ENCODE results near the gene CNTLN.

The CNTLN gene

GRCh38 chr9:17140418-17140817 lies 5.6 kb downstream of the CNTLN start:
- no peak for TF ChIP-seq TAF1 (IDR thresholded peaks at IDR 0.05; ENCODE audit: low read depth)
- TF ChIP-seq FOXM1 (IDR thresholded peaks at IDR 0.05; ENCODE audit: borderline replicate concordance, low read depth), result no peak
- TF ChIP-seq NFIC (IDR thresholded peaks at IDR 0.05), result no peak
- TF ChIP-seq MAX (IDR thresholded peaks at IDR 0.05), result no peak
- no peak for TF ChIP-seq YY1 (IDR thresholded peaks at IDR 0.05; ENCODE audit: low read depth)
- no peak for TF ChIP-seq CEBPB (IDR thresholded peaks at IDR 0.05)
- no peak for TF ChIP-seq TCF12 (IDR thresholded peaks at IDR 0.05; ENCODE audit: low read depth)
- TF ChIP-seq TEAD4 (IDR thresholded peaks at IDR 0.05), result no peak
- TF ChIP-seq REST (IDR thresholded peaks at IDR 0.05; ENCODE audit: low read depth), result no peak
- TF ChIP-seq EP300 (IDR thresholded peaks at IDR 0.05; ENCODE audit: borderline replicate concordance), result no peak
- no peak for TF ChIP-seq USF1 (IDR thresholded peaks at IDR 0.05)
- no peak for TF ChIP-seq RAD21 (IDR thresholded peaks at IDR 0.05; ENCODE audit: low read depth)
- TF ChIP-seq ZBTB7A (IDR thresholded peaks at IDR 0.05; ENCODE audit: low read depth), result no peak
- TF ChIP-seq CREB1 (IDR thresholded peaks at IDR 0.05; ENCODE audit: low read depth), result no peak
- TF ChIP-seq EGR1 (IDR thresholded peaks at IDR 0.05), result no peak

- TF ChIP-seq CEBPB (IDR thresholded peaks at IDR 0.05), result no peak
Measured at GRCh38 chr9:17148324-17148723, 13.5 kb downstream of the CNTLN start.

GRCh38 chr9:17159469-17159868 lies 24.6 kb downstream of the CNTLN start:
- TF ChIP-seq MAX (IDR thresholded peaks at IDR 0.05) (no peak), NFIC (IDR thresholded peaks at IDR 0.05) (no peak), ZBTB7A (IDR thresholded peaks at IDR 0.05; ENCODE audit: low read depth) (no peak), REST (IDR thresholded peaks at IDR 0.05; ENCODE audit: low read depth) (no peak), TAF1 (IDR thresholded peaks at IDR 0.05; ENCODE audit: low read depth) (no peak), TCF12 (IDR thresholded peaks at IDR 0.05; ENCODE audit: low read depth) (no peak), YY1 (IDR thresholded peaks at IDR 0.05; ENCODE audit: low read depth) (no peak), TEAD4 (IDR thresholded peaks at IDR 0.05) (no peak), CREB1 (IDR thresholded peaks at IDR 0.05; ENCODE audit: low read depth) (no peak), EGR1 (IDR thresholded peaks at IDR 0.05) (no peak), FOXM1 (IDR thresholded peaks at IDR 0.05; ENCODE audit: borderline replicate concordance, low read depth) (no peak), CEBPB (IDR thresholded peaks at IDR 0.05) (no peak)

GRCh38 chr9:17160327-17160726 lies 25.5 kb downstream of the CNTLN start:
- TF ChIP-seq REST (IDR thresholded peaks at IDR 0.05; ENCODE audit: low read depth) (no peak), RAD21 (IDR thresholded peaks at IDR 0.05; ENCODE audit: low read depth) (no peak), TAF1 (IDR thresholded peaks at IDR 0.05; ENCODE audit: low read depth) (no peak), CEBPB (IDR thresholded peaks at IDR 0.05) (no peak), EP300 (IDR thresholded peaks at IDR 0.05; ENCODE audit: borderline replicate concordance) (no peak), USF1 (IDR thresholded peaks at IDR 0.05) (no peak), YY1 (IDR thresholded peaks at IDR 0.05; ENCODE audit: low read depth) (no peak), TCF12 (IDR thresholded peaks at IDR 0.05; ENCODE audit: low read depth) (no peak), NFIC (IDR thresholded peaks at IDR 0.05) (no peak), EGR1 (IDR thresholded peaks at IDR 0.05) (no peak), CREB1 (IDR thresholded peaks at IDR 0.05; ENCODE audit: low read depth) (no peak), MAX (IDR thresholded peaks at IDR 0.05) (no peak), ZBTB7A (IDR thresholded peaks at IDR 0.05; ENCODE audit: low read depth) (no peak), TEAD4 (IDR thresholded peaks at IDR 0.05) (no peak), FOXM1 (IDR thresholded peaks at IDR 0.05; ENCODE audit: borderline replicate concordance, low read depth) (no peak)

Data from Ishikawa (cell line).